Measurements from ENCODE around the gene ZNF319. TPM values are rescaled to one million over a fixed set of nuclear protein-coding genes. Genes with fewer than 3 reads are reported as not detected.

The ZNF319 gene
- total and polyA plus RNA-seq, 10 of the 15 experiments (the other 5 are each of a cell fraction or from before 2014, with no cell fraction given), result 0.29 to 7.4 (median 1.7) TPM

- DNase-seq (ENCODE audit: low read depth, low spot score), result no peak
- intact Hi-C loops (cut with micrococcal nuclease; ENCODE audit: unreplicated experiment), result no loop called here
- Histone ChIP-seq H3K79me2 (ENCODE audit: control insufficient read depth, insufficient read depth, low read length) (no peaks in the 10 kb centered on the region), H3K4me1 (ENCODE audit: control insufficient read depth, insufficient read depth, low read length) (no peaks in the 10 kb centered on the region), H3K9me3 (replicated peaks; ENCODE audit: control insufficient read depth, insufficient read depth, low read length) (no peaks in the 10 kb centered on the region), H2AFZ (ENCODE audit: control insufficient read depth, low read depth, low read length) (no peak overlapping the region), H3K36me3 (ENCODE audit: control insufficient read depth in 2 of 2, insufficient read depth in 2 of 2, low read length in 1 of 2) (no peaks in the 10 kb centered on the region), H3K4me2 (ENCODE audit: control insufficient read depth, insufficient read depth) (no peak overlapping the region), H3K27me3 (replicated peaks in 1 of 2; ENCODE audit: control insufficient read depth in 2 of 2, insufficient read depth in 2 of 2, low read length in 1 of 2) (no peaks in the 10 kb centered on the region), H4K20me1 (ENCODE audit: control insufficient read depth, insufficient read depth) (no peaks in the 10 kb centered on the region), H3K4me3 (no peak overlapping the region), H3K9ac (ENCODE audit: control insufficient read depth, insufficient read depth, low read length) (no peak overlapping the region), H3K27ac (ENCODE audit: control insufficient read depth, insufficient read depth) (no peak overlapping the region)
- in situ Hi-C loops (cut with MboI), result no loop called here
- no peak for FAIRE-seq
- 25% methylated on average over 6 of the region's 6 CpGs for WGBS (ENCODE audit: insufficient coverage, insufficient replicate concordance, low lambda C conversion rate, missing lambda C conversion rate)
- CTCF ChIA-PET, result interaction anchor here (0.6 kb wide), 1 partner anchor 409 kb away, joined by 3 read pairs; no protein-coding TSS in a partner anchor
- TF ChIP-seq SPI1 (IDR thresholded peaks at IDR 0.05; ENCODE audit: borderline replicate concordance, insufficient read depth, low read depth, low read length) (no peak), TARDBP (IDR thresholded peaks at IDR 0.05; ENCODE audit: borderline replicate concordance) (no peak), MTA3 (IDR thresholded peaks at IDR 0.05; ENCODE audit: borderline replicate concordance, low read length) (no peak), SMAD5 (IDR thresholded peaks at IDR 0.05; ENCODE audit: low read depth) (no peak), ZSCAN29 (IDR thresholded peaks at IDR 0.05) (no peak), ETV6 (conservative IDR thresholded peaks at IDR 0.05 in 1 of 2, IDR thresholded peaks at IDR 0.05 in 1 of 2; ENCODE audit: borderline replicate concordance in 1 of 2, low read depth in 1 of 2) (no peak), ZBED1 (IDR thresholded peaks at IDR 0.05; ENCODE audit: borderline replicate concordance) (no peak), FOXK2 (IDR thresholded peaks at IDR 0.05) (no peak)
- TF ChIP-seq, protein P1, sequence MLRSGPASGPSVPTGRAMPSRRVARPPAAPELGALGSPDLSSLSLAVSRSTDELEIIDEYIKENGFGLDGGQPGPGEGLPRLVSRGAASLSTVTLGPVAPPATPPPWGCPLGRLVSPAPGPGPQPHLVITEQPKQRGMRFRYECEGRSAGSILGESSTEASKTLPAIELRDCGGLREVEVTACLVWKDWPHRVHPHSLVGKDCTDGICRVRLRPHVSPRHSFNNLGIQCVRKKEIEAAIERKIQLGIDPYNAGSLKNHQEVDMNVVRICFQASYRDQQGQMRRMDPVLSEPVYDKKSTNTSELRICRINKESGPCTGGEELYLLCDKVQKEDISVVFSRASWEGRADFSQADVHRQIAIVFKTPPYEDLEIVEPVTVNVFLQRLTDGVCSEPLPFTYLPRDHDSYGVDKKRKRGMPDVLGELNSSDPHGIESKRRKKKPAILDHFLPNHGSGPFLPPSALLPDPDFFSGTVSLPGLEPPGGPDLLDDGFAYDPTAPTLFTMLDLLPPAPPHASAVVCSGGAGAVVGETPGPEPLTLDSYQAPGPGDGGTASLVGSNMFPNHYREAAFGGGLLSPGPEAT (IDR thresholded peaks at IDR 0.05; ENCODE audit: low read depth), result no peak
- POLR2A ChIA-PET, result no interaction called here
- SMC1A ChIA-PET (ENCODE audit: uncharacterized antibody, unreplicated experiment), result no interaction called here
- RAD21 ChIA-PET (ENCODE audit: unreplicated experiment), result no interaction called here
- BruUV-seq (replicated peaks), result no TSS peak
- ATAC-seq, result no peak
Measured at GRCh38 chr16:57950382-57950781, 50.1 kb downstream of the ZNF319 start.

Measured in GM12878 (cell line).